Vagina (tissue), 2 donors: ENCODE measurements around the gene RNASEH1.

Source experiments
- POLR2A ChIP-seq, 2 donors: fragments of 450-650 bp; IDR thresholded peaks; one replicate each; pipeline ENCODE4 v1.6.1; 2017; ENCODE audit warnings: antibody characterized with exemption in 2 of 2, mild to moderate bottlenecking in 2 of 2, moderate library complexity in 2 of 2
- TF ChIP-seq, protein P1 (sequence below), 3 experiments: fragments of 450-650 bp in 2 of 3; fragments of 200-600 bp in 1 of 3; sonication (generic) in 1 of 3; IDR thresholded peaks; one replicate each; pipeline ENCODE4 v1.5.1; 2017 to 2019; ENCODE audit warnings: antibody characterized with exemption in 3 of 3, mild to moderate bottlenecking in 2 of 3, moderate library complexity in 2 of 3

DNA sequence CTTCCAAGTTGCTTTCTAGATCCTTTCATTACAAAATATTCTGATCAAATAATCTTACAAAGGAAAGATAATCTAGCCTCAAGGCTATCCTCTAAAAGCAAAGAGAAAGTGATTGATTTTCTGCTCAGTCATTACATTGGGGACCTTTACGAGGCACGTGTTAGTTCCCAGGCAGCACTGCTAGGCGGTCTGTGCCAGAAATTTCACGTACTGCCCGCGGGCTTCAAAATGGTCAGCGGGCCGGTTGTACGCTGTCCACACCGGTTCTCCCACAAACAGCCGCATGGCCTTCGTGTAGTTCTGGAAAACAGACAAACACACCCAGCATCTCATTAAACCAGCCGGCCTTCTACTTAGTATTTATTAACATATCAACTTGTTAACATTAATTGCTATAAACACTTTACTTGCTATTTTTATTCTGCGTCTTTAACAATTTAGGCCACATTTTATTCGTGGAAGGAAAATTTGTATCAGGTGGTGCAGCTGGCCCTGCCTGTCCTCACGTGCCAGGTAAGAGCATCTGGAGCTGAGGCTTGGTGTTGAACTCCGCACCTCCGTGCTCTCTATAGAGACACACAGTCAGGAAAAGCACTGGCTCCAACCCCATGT is 59.2 kb downstream of the RNASEH1 start:
- TF ChIP-seq, protein P1, sequence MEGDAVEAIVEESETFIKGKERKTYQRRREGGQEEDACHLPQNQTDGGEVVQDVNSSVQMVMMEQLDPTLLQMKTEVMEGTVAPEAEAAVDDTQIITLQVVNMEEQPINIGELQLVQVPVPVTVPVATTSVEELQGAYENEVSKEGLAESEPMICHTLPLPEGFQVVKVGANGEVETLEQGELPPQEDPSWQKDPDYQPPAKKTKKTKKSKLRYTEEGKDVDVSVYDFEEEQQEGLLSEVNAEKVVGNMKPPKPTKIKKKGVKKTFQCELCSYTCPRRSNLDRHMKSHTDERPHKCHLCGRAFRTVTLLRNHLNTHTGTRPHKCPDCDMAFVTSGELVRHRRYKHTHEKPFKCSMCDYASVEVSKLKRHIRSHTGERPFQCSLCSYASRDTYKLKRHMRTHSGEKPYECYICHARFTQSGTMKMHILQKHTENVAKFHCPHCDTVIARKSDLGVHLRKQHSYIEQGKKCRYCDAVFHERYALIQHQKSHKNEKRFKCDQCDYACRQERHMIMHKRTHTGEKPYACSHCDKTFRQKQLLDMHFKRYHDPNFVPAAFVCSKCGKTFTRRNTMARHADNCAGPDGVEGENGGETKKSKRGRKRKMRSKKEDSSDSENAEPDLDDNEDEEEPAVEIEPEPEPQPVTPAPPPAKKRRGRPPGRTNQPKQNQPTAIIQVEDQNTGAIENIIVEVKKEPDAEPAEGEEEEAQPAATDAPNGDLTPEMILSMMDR (IDR thresholded peaks at IDR 0.05) = no peak
- no peak for TF ChIP-seq POLR2A (IDR thresholded peaks at IDR 0.05)
